ENCODE results near the gene BFSP1.

Gene BFSP1

GRCh38 chr20:17507032-17507431 lies 24.1 kb downstream of the BFSP1 start:
- Histone ChIP-seq H3K27ac (replicated peaks) (no peak overlapping the region), H3K4me3 (replicated peaks; ENCODE audit: insufficient read depth, low read length) (no peak overlapping the region), H3K27me3 (ENCODE audit: insufficient read depth, poor library complexity, severe bottlenecking) (peaks cover 4% of the 10 kb centered on the region)
- no peak for DNase-seq (ENCODE audit: low read depth in 1 of 2, low spot score in 1 of 2)
- TF ChIP-seq GABPA (IDR thresholded peaks at IDR 0.05; ENCODE audit: low read depth) = no peak

- peak overlapping the region; percentile 45; the same call in 1 of the 2 replicates for H3K4me3 ChIP-seq (replicated peaks; ENCODE audit: insufficient read depth, low read length)
- TF ChIP-seq GABPA (IDR thresholded peaks at IDR 0.05; ENCODE audit: low read depth) (no peak), CTCF (IDR thresholded peaks at IDR 0.05; ENCODE audit: insufficient read depth, low read length) (no peak), POLR2AphosphoS5 (IDR thresholded peaks at IDR 0.05; ENCODE audit: low read depth) (no peak), SPI1 (IDR thresholded peaks at IDR 0.05; ENCODE audit: borderline replicate concordance, low read depth) (no peak)
- TF ChIP-seq, protein P1, sequence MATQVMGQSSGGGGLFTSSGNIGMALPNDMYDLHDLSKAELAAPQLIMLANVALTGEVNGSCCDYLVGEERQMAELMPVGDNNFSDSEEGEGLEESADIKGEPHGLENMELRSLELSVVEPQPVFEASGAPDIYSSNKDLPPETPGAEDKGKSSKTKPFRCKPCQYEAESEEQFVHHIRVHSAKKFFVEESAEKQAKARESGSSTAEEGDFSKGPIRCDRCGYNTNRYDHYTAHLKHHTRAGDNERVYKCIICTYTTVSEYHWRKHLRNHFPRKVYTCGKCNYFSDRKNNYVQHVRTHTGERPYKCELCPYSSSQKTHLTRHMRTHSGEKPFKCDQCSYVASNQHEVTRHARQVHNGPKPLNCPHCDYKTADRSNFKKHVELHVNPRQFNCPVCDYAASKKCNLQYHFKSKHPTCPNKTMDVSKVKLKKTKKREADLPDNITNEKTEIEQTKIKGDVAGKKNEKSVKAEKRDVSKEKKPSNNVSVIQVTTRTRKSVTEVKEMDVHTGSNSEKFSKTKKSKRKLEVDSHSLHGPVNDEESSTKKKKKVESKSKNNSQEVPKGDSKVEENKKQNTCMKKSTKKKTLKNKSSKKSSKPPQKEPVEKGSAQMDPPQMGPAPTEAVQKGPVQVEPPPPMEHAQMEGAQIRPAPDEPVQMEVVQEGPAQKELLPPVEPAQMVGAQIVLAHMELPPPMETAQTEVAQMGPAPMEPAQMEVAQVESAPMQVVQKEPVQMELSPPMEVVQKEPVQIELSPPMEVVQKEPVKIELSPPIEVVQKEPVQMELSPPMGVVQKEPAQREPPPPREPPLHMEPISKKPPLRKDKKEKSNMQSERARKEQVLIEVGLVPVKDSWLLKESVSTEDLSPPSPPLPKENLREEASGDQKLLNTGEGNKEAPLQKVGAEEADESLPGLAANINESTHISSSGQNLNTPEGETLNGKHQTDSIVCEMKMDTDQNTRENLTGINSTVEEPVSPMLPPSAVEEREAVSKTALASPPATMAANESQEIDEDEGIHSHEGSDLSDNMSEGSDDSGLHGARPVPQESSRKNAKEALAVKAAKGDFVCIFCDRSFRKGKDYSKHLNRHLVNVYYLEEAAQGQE (IDR thresholded peaks at IDR 0.05; ENCODE audit: insufficient replicate concordance, low read depth) = no peak
- no peak for DNase-seq (ENCODE audit: low read depth in 1 of 2, low spot score in 1 of 2)
- no peak overlapping the region for H3K27ac ChIP-seq (replicated peaks)
- H3K27me3 ChIP-seq (ENCODE audit: insufficient read depth, poor library complexity, severe bottlenecking) = no peaks in the 10 kb centered on the region
These were observed 25.3 kb downstream of the BFSP1 start for GRCh38 chr20:17505636-17506517.

DNA sequence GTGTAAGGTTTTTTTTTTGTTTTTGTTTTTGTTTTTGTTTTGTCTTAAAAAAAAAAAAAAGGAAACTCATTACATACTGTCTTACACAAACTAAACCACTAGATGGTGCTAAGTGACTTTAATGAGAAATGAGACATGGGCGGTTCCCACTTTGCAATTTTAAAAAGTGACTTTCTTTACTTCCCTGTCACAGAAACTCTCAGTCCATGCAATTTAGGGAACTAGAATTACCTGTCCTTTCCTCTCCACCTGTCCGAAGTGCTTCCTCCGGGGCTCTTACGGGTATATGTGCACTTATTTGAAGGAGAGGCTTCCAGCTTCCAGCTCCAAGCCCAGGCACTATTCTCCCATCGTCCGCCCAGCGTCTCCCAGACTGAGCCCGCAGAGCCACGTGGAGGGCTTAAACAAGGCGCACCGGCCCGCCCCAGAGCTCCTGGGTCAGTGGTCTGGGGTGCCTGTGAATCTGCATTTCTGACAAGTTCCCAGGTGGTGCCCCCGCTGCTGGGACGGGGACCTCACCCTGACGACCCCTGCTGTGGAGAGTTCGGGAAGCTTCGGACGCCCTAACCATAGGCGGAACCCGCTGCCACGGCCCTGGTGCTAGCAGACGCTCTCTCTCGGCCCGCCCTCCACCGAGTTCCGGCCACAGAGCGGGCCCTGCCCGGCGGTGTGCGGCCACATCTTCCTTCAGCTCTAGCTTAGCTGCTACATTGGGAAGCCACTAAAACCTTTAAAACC lies 26.1 kb downstream of the BFSP1 start:
- peak; percentile 30; the same call in 1 of the 2 replicates for TF ChIP-seq POLR2AphosphoS5 (IDR thresholded peaks at IDR 0.05; ENCODE audit: low read depth)
- TF ChIP-seq CTCF (IDR thresholded peaks at IDR 0.05; ENCODE audit: insufficient read depth, low read length) = no peak
- TF ChIP-seq, protein P1 (IDR thresholded peaks at IDR 0.05; ENCODE audit: insufficient replicate concordance, low read depth) = no peak
- no peak for TF ChIP-seq SPI1 (IDR thresholded peaks at IDR 0.05; ENCODE audit: borderline replicate concordance, low read depth)
- TF ChIP-seq GABPA (IDR thresholded peaks at IDR 0.05; ENCODE audit: low read depth) = no peak
- DNase-seq (ENCODE audit: low read depth in 1 of 2, low spot score in 1 of 2) = peak; percentile 47 to 73
- Histone ChIP-seq H3K4me3 (replicated peaks; ENCODE audit: insufficient read depth, low read length) (peak overlapping the region; percentile 45), H3K27ac (replicated peaks) (peak overlapping the region; percentile 44), H3K27me3 (ENCODE audit: insufficient read depth, poor library complexity, severe bottlenecking) (no peaks in the 10 kb centered on the region)

Measured in HL-60 (cell line).